Middle frontal gyrus (tissue), 1 donor: ENCODE data around the gene ELP1.
"Not testable (repeated sequence)": the region's sequence is repeated elsewhere in the genome, so short reads cannot be mapped to it uniquely, and the experiment has no call there.

ENCODE experiments used
- DNase-seq: peaks from one replicate; pipeline ENCODE4 v3.0.0-alpha.2; 2015; ENCODE audit warnings: low spot score; ENCODE audit errors: extremely low spot score

Gene ELP1

DNA sequence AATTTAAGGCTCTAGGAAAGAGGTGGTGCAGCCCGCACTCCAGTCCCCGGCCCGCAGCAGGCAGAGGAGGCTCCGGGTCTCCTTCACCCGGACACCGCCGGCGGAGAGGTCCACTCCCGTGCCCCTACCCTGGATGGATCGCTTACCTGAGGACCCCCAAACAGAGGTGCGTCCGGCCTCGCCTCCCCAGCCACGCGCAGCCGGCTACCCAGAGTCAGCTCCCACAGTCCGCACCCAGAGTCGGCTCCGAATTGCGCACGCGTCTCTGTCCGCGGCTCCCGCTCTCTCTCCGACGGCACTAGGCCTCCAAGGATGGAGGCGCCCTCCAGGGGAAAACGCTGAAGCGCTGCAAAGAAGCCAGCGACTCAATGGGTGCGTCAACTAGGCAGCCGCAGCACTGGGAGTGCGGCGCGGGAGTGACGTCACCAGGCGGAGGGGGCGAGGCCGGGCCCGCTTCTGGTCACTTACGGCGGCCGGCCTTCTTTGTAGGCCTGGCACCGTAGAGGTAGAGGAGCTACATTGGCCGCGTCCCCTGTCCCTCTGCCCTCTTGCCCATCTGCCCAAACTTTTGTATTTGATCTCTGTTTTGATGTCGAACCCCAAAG is at the start of gene ELP1:
Gene ELP1, minus strand, starts transcription at position 407 of the 605 bp plus-strand sequence. CDS start 2,978 bp downstream, outside the sequence.
- peak; percentile 91 for DNase-seq

- DNase-seq: no peak
Observed at GRCh38 chr9:108980893-108981292, 47.0 kb upstream of the ELP1 start.

DNA sequence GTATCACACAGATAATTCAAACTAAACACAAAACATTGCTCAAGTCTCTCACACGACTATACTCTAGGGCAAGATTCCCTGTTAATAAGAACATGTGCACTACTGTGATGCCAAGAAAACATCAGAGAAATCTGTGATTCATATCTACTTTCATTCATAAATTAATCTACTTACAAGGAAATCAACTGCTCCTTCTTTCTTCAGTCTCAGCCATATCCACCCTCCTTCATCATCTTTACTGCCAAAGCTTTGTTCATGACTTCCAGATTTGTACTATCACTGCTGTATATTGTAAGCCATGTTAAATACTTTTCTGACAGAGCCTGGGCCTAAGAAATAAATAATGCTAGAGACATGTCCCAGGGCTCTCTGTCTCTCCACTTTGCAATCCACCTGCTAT is 44.3 kb upstream of the ELP1 start:
- DNase-seq: no peak

- no peak for DNase-seq
Observed at GRCh38 chr9:108973895-108974294, 40.0 kb upstream of the ELP1 start.

DNA sequence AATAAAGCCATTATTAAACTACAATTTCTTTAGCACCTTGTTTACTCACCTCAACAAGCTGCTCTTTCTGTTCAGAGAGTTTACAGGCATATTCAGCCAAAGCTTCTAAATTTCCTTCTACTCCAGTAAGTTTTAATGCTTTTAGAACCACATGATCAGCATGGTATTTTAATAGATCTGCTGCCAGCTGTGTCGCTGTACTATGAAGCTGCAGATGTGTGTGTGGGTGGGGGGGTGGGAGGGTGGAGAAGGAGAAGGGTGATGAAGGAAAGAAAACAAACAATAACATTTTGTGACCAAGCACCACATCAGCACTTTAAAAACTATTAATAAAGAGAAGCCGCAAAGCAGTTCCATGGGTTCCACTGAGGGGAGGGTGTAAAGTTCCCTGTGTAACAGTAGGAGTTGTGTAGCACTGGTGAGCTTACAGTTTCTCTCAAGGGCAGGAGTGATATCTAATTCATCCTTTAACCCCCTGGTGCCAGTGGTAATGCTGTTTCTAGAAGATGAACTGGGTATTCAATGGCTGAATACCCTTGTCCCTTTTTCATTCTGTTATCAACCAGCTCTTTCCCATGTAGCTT is 38.8 kb upstream of the ELP1 start:
- DNase-seq: no peak

DNA sequence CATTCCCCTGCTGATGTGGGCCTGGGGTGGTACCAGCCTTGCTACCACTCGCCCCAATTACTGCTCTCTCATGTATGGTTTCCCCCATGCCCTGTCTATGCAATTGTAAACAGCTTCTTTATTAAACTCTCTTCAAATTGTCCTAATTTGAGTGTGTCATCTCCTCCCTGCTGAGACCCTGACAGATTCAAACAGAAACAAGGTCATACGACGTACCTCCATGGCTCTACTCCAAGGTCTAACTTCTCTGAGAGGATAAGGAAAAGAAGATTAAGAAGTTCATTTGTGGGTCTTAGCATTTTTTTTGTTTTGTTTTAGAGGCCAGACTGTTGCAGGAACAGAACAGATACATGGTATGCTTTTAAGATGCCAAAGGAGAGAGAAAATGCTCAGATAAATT is 38.3 kb upstream of the ELP1 start:
- no peak for DNase-seq

GRCh38 chr9:108971392-108971791 is 37.5 kb upstream of the ELP1 start:
- DNase-seq: not testable (repeated sequence)

- peak; percentile 51 for DNase-seq
Observed at GRCh38 chr9:108967916-108968315, 34.0 kb upstream of the ELP1 start.

GRCh38 chr9:108963459-108964143 is 29.7 kb upstream of the ELP1 start:
- no peak for DNase-seq

DNA sequence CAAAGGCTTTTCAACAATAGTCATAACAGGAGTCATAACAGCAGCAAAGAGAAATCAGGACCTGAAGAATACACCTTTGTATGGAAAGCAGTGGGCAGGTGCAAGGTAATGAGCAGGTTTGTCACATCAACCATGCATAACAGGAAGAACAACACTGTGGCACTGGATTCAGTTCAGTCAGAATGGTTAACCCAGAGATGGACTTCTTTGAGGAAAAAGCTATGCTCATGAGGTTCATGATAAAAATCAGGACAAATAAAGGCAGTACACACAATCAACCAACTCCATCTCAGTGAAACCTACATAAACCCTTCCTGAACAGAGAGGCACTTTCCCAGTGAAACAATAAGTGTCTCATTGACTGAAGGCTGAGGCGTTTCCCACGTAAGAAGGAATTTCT is 27.2 kb upstream of the ELP1 start:
- DNase-seq: no peak

DNA sequence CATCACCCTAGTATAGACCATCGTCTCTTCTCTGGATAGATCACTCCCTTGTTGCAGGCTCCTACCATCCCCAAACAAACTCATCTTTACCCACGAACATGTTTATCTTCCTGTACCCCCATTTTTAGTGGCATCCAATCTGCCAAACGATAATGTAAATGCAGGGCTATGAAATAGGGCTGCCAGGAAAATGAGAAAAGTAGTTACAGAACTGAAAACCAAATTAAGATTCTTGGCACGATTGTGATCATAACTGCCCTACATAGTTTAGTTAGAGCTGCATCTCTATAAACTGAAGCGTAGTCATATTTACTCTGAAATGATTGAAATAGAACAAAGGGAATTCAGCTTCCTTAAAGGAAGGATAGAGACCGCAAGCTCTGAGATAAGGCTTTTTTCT is 26.4 kb upstream of the ELP1 start:
- no peak for DNase-seq

DNA sequence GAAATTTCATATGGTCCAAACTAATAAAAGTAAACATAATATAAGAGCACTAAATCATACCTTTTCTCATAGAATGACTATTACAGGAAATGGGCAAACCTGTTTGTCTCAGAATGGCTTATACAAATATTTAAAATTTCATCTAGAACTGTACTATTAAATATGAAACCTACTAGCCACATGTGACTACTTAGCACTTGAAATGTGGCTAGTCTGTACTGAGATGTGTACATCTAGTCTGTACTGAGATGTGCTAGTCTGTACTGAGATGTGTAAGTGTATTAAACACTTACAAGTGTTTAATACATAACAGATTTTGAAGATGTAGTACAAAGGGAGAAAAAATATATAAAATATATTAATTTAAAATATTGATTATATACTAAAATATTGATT is 22.7 kb upstream of the ELP1 start:
- no peak for DNase-seq

GRCh38 chr9:108956022-108956630 is 22.2 kb upstream of the ELP1 start:
- no peak for DNase-seq

- peak; percentile 55 for DNase-seq
Observed at GRCh38 chr9:108953983-108954574, 20.2 kb upstream of the ELP1 start.

GRCh38 chr9:108951578-108951977 is 17.7 kb upstream of the ELP1 start:
- no peak for DNase-seq

DNA sequence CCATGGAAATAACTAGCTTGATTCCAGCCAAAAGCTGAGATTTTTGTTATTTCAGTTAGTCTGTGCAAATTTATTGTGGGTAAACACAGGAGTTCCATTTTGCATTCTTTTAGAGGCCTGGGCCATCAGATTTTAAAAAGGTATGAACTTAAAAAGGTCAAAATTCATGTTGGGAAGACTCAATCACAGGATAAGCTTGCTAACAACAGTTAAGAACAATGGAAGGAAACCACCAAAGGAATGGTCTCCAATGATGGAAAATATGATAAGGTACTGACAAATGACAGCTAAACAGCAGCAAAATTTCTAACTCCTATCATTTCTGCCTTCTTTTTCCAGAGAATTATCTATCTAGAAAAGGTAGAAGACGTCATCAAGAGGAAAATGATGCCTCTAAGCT is 16.2 kb upstream of the ELP1 start:
- no peak for DNase-seq

- no peak for DNase-seq
Observed at GRCh38 chr9:108939975-108940374, 6.1 kb upstream of the ELP1 start.

- DNase-seq: no peak
Observed at GRCh38 chr9:108937561-108938305, 3.8 kb upstream of the ELP1 start.

DNA sequence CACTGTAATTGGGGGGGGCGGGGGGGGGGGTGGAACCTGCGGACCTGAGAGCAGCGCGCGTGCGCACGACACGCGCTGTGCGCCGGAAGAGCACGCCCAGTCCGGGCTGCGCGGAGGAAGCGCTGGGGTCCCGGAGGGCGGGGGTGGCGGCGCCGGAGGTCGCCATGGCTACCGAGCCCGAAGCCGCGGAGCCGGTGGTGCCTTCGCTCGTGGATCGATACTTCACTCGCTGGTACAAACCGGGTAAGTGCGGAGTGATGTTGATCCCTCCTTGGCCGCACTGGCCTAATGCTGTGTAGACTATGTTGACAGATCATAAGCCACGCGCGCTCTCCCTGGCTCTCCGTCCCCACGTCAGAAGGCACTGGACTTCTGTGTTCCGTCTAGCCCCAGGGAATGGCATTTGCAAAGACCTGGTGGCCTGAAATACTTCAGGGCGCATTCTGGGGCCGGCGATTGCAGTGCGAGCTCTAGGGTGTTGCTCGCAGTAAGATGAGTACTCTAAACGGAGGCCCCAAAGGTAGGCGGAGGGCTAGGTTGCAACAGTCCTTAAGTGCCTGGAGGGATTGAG is 484 bp upstream of the ELP1 start, which contains the start of gene ABITRAM:
Gene ABITRAM, plus strand, starts transcription at position 78 of the 571 bp plus-strand sequence. Its CDS starts 87 bp downstream, at position 165.
- DNase-seq: peak; percentile 87

DNA sequence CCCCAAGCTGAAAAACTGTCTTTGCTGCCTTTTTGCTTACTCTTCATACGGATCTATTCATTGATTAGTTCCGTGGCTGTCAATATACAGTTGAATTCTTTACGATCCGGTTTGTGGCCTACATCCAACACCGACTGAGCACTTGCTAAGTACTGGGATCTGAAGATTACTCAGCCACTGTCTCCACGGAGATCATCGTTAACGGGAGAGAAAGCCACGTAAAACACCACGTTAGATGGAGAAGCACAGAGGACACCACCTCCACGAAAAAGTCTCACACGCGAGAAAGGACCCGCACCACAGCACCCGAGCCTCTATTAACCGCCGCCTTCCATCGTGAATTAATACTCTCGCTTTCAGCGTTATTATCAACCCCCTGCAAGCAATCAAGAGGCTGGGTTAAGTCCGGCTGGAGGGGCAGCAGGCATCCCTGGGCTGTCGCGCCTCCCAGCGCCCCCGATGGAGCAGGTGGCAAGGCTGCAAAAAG is 650 bp downstream of the ELP1 start:
- DNase-seq: no peak

DNA sequence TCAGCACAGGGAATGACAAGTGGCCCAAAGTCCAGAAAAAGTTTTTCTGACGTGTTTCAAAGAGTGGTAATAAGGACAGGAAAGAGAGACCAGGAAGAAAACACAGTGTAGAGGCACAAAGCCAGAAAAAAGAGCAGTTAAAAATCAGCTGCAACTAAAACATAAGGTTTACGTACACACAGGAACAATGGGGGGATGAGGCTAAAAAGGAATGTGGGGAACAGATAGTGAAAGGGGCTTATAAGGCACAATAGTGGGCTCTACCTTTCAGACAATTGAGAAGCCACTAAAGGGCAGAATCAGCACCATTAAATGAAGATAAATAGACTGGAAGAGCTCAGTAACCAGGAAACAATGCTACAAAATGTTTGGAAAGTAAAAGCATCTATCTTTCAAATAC is 5.5 kb downstream of the ELP1 start:
- DNase-seq: no peak
